Endodermal cell (in vitro differentiated cells): ENCODE data around the gene TNIK. TPM values are rescaled to one million over a fixed set of nuclear protein-coding genes. Genes with fewer than 3 reads are reported as not detected.

ENCODE experiments used
- DNase-seq: peaks from one replicate; pipeline ENCODE4 v3.0.0-alpha.2; 2017
- H3K27ac ChIP-seq: 2 replicates; pipeline ENCODE4 v1.5.1; 2013; ENCODE audit warnings: mild to moderate bottlenecking, low read depth, low read length, moderate library complexity
- H3K27me3 ChIP-seq: 2 replicates; pipeline ENCODE4 v1.6.1; 2013; ENCODE audit warnings: mild to moderate bottlenecking, low read length, moderate library complexity; ENCODE audit not compliant: insufficient read depth, control insufficient read depth, poor library complexity, severe bottlenecking
- H3K36me3 ChIP-seq: 2 replicates; pipeline ENCODE4 v1.7.0; 2013; ENCODE audit warnings: mild to moderate bottlenecking, low read length, moderate library complexity; ENCODE audit not compliant: control insufficient read depth, insufficient read depth
- H3K4me1 ChIP-seq: one replicate; pipeline ENCODE4 v1.7.0; 2013; ENCODE audit warnings: low read length; ENCODE audit not compliant: control insufficient read depth, insufficient read depth
- H3K4me3 ChIP-seq: 2 replicates; pipeline ENCODE4 v1.5.1; 2013; ENCODE audit warnings: mild to moderate bottlenecking, low read length, moderate library complexity
- H3K9ac ChIP-seq: 2 replicates; pipeline ENCODE4 v1.6.1; 2013; ENCODE audit warnings: mild to moderate bottlenecking, low read length, moderate library complexity; ENCODE audit not compliant: poor library complexity, severe bottlenecking; ENCODE audit errors: extremely low read depth
- H3K9me3 ChIP-seq: 2 replicates; pipeline ENCODE4 v1.6.1; 2013; ENCODE audit warnings: mild to moderate bottlenecking, low read length, moderate library complexity; ENCODE audit not compliant: control insufficient read depth
- H3K27ac Mint-ChIP-seq: 2 replicates; pipeline ENCODE4 v1.8.0; 2020; ENCODE audit warnings: mixed read lengths
- H3K27me3 Mint-ChIP-seq: 2 replicates; pipeline ENCODE4 v1.8.0; 2021; ENCODE audit warnings: mild to moderate bottlenecking, mixed read lengths; ENCODE audit not compliant: insufficient read depth
- H3K36me3 Mint-ChIP-seq: 2 replicates; pipeline ENCODE4 v1.8.0; 2020; ENCODE audit warnings: low read depth, mixed read lengths
- H3K4me1 Mint-ChIP-seq: 2 replicates; pipeline ENCODE4 v1.8.0; 2020; ENCODE audit warnings: mixed read lengths
- H3K4me3 Mint-ChIP-seq: 2 replicates; pipeline ENCODE4 v1.8.0; 2020; ENCODE audit warnings: mild to moderate bottlenecking, moderate library complexity, mixed read lengths
- H3K9me3 Mint-ChIP-seq: 2 replicates; pipeline ENCODE4 v1.8.0; 2020; ENCODE audit warnings: mild to moderate bottlenecking, mixed read lengths
- CTCF ChIP-seq: fragments of 200-600 bp; sonication (generic); conservative IDR thresholded peaks from 2 replicates; pipeline ENCODE4 v1.5.0; 2021; ENCODE audit warnings: antibody characterized with exemption, mild to moderate bottlenecking
- WGBS, 2 experiments: methylation state at CpG; one replicate each; pipeline versions ENCODE4 v1.1.5 to v1.1.7; 2013; ENCODE audit warnings: missing lambda C conversion rate in 2 of 2, mixed read lengths in 1 of 2; ENCODE audit not compliant: insufficient coverage in 1 of 2, insufficient read length in 1 of 2; 5-methylcytosine and 5-hydroxymethylcytosine counted together
- total RNA-seq, 2 donors: library from RNA; stranded (reverse); fragmentation: NEBNext Ultra II Directional in 1 of 2; extraction: Animal tissue kit (Norgen Biotek cat#: 25700) in 1 of 2; gene quantifications; 2 replicates in 1 of 2; 3 replicates in 1 of 2; pipeline ENCODE4 v1.2.1, GENCODE V29; 2021

Gene TNIK
- total RNA-seq, 2 donors from 2014 or later: 12.2 to 14.9 TPM

GRCh38 chr3:171297207-171297606 is 163.0 kb downstream of the TNIK start:
- DNase-seq: no peak
- 67 to 96% methylated on average over 1 to 2 of the region's 2 CpGs for WGBS, 2 experiments
- Histone ChIP-seq H3K4me1 (no peaks in the 10 kb centered on the region), H3K9ac (no peak overlapping the region), H3K4me3 (no peak overlapping the region), H3K27ac (no peak overlapping the region), H3K27me3 (no peaks in the 10 kb centered on the region), H3K36me3 (no peaks in the 10 kb centered on the region), H3K9me3 (no peaks in the 10 kb centered on the region)
- Mint-ChIP-seq H3K4me3 (no peak overlapping the region), H3K4me1 (peaks cover 7% of the 10 kb centered on the region), H3K9me3 (no peaks in the 10 kb centered on the region), H3K36me3 (no peaks in the 10 kb centered on the region), H3K27me3 (no peaks in the 10 kb centered on the region), H3K27ac (no peak overlapping the region)
- TF ChIP-seq CTCF: no peak

- peaks cover 7% of the 10 kb centered on the region for H3K4me1 Mint-ChIP-seq
- TF ChIP-seq CTCF: no peak
- WGBS, 2 experiments: 82 to 87% methylated on average over 4 to 5 of the region's 5 CpGs
- no peaks in the 10 kb centered on the region for H3K36me3 ChIP-seq
- H3K27me3 Mint-ChIP-seq: no peaks in the 10 kb centered on the region
- no peaks in the 10 kb centered on the region for H3K36me3 Mint-ChIP-seq
- H3K4me3 ChIP-seq: no peak overlapping the region
- H3K27me3 ChIP-seq: no peaks in the 10 kb centered on the region
- H3K4me1 ChIP-seq: no peaks in the 10 kb centered on the region
- no peak overlapping the region for H3K9ac ChIP-seq
- no peak overlapping the region for H3K27ac Mint-ChIP-seq
- H3K9me3 Mint-ChIP-seq: no peaks in the 10 kb centered on the region
- no peak for DNase-seq
- peak overlapping the region; percentile 36 for H3K27ac ChIP-seq
- no peak overlapping the region for H3K4me3 Mint-ChIP-seq
- H3K9me3 ChIP-seq: no peaks in the 10 kb centered on the region
These were observed 164.5 kb downstream of the TNIK start for GRCh38 chr3:171295484-171296373.

- TF ChIP-seq CTCF: no peak
- no peak for DNase-seq
- whole genome bisulfite sequencing, 2 experiments: 93% methylated on average over 1 of the region's 1 CpG; no CpG with 5 or more reads in 1 of the 2 experiments
- H3K9ac ChIP-seq: no peak overlapping the region
- H3K9me3 Mint-ChIP-seq: no peaks in the 10 kb centered on the region
- peaks cover 7% of the 10 kb centered on the region for H3K4me1 Mint-ChIP-seq
- H3K36me3 ChIP-seq: no peaks in the 10 kb centered on the region
- H3K27me3 Mint-ChIP-seq: no peaks in the 10 kb centered on the region
- no peaks in the 10 kb centered on the region for H3K27me3 ChIP-seq
- H3K4me1 ChIP-seq: no peaks in the 10 kb centered on the region
- no peaks in the 10 kb centered on the region for H3K36me3 Mint-ChIP-seq
- no peak overlapping the region for H3K27ac ChIP-seq
- no peak overlapping the region for H3K27ac Mint-ChIP-seq
- no peak overlapping the region for H3K4me3 Mint-ChIP-seq
- H3K4me3 ChIP-seq: no peak overlapping the region
- no peaks in the 10 kb centered on the region for H3K9me3 ChIP-seq
These were observed 166.9 kb downstream of the TNIK start for GRCh38 chr3:171293142-171293782.
